ENCODE results near the gene SLC9A2.

Gene SLC9A2

GRCh38 chr2:102618452-102619413, 620 bp upstream of the SLC9A2 start:
- TF ChIP-seq CTCF (conservative IDR thresholded peaks at IDR 0.05; ENCODE audit: low read depth, low read length) = no peak
- peak overlapping the region; percentile 47 for H3K4me3 ChIP-seq (ENCODE audit: low read depth, low read length)
- DNase-seq (ENCODE audit: low read depth) = peak; percentile 18

GRCh38 chr2:102620332-102620731, 979 bp downstream of the SLC9A2 start:
- no peak for TF ChIP-seq CTCF (conservative IDR thresholded peaks at IDR 0.05; ENCODE audit: low read depth, low read length)
- H3K4me3 ChIP-seq (ENCODE audit: low read depth, low read length) = no peak overlapping the region
- no peak for DNase-seq (ENCODE audit: low read depth)

GRCh38 chr2:102621630-102622029, 2.3 kb downstream of the SLC9A2 start:
- no peak for DNase-seq (ENCODE audit: low read depth)
- H3K4me3 ChIP-seq (ENCODE audit: low read depth, low read length) = no peak overlapping the region
- TF ChIP-seq CTCF (conservative IDR thresholded peaks at IDR 0.05; ENCODE audit: low read depth, low read length) = no peak

- no peak for DNase-seq (ENCODE audit: low read depth)
- TF ChIP-seq CTCF (conservative IDR thresholded peaks at IDR 0.05; ENCODE audit: low read depth, low read length) = no peak
- no peak overlapping the region for H3K4me3 ChIP-seq (ENCODE audit: low read depth, low read length)
These were observed 3.3 kb downstream of the SLC9A2 start for GRCh38 chr2:102622646-102623045.

GRCh38 chr2:102630458-102630857, 11.1 kb downstream of the SLC9A2 start:
- DNase-seq (ENCODE audit: low read depth) = no peak
- no peak overlapping the region for H3K4me3 ChIP-seq (ENCODE audit: low read depth, low read length)
- no peak for TF ChIP-seq CTCF (conservative IDR thresholded peaks at IDR 0.05; ENCODE audit: low read depth, low read length)

- TF ChIP-seq CTCF (conservative IDR thresholded peaks at IDR 0.05; ENCODE audit: low read depth, low read length) = no peak
- no peak overlapping the region for H3K4me3 ChIP-seq (ENCODE audit: low read depth, low read length)
- no peak for DNase-seq (ENCODE audit: low read depth)
These were observed 13.2 kb downstream of the SLC9A2 start for GRCh38 chr2:102632380-102633175.
